SIG-M5 treated with dmso at 0.1 percent for 504 hours (cell line): ENCODE data around the gene C1QL1.

Experiments used
- DNase-seq: peaks from one replicate; lab custom pipeline; 2025; ENCODE audit not compliant: unreplicated experiment; lab: John Stamatoyannopoulos, UW

The C1QL1 gene

GRCh38 chr17:44915862-44916780 is 52.0 kb downstream of the C1QL1 start:
- peak; percentile 24 for DNase-seq

- DNase-seq: no peak
Measured at GRCh38 chr17:44915321-44915726, 52.8 kb downstream of the C1QL1 start, which contains the start of gene GFAP. Gene GFAP, minus strand, starts transcription at chr17:44915500. Its CDS starts 14 bp downstream, at chr17:44915486.

GRCh38 chr17:44914698-44915271 is 53.3 kb downstream of the C1QL1 start:
- no peak for DNase-seq

GRCh38 chr17:44914148-44914547 is 54.0 kb downstream of the C1QL1 start:
- no peak for DNase-seq

- DNase-seq: no peak
Measured at GRCh38 chr17:44913676-44914075, 54.4 kb downstream of the C1QL1 start.

GRCh38 chr17:44912763-44913544 is 55.1 kb downstream of the C1QL1 start:
- no peak for DNase-seq

- DNase-seq: peak; percentile 34
Measured at GRCh38 chr17:44911133-44912001, 56.7 kb downstream of the C1QL1 start.

- DNase-seq: no peak
Measured at GRCh38 chr17:44910231-44911106, 57.6 kb downstream of the C1QL1 start.
